H9 (cell line): ENCODE data around the gene LIMS4. TPM values are rescaled to one million over a fixed set of nuclear protein-coding genes. Genes with fewer than 3 reads are reported as not detected.
"Not testable (repeated sequence)": the region's sequence is repeated elsewhere in the genome, so short reads cannot be mapped to it uniquely, and the experiment has no call there.

Experiments
- DNase-seq: peaks from one replicate; pipeline ENCODE4 v3.0.0-alpha.2; 2017
- H2AFZ ChIP-seq: one replicate; pipeline ENCODE4 v1.6.1; 2013; ENCODE audit warnings: mild to moderate bottlenecking, low read length, control low read depth, moderate library complexity
- H2AK5ac ChIP-seq: 2 replicates; pipeline ENCODE4 v1.6.1; 2013; ENCODE audit warnings: low read length, control low read depth, mixed read lengths; ENCODE audit not compliant: insufficient read length
- H2BK120ac ChIP-seq: one replicate; pipeline ENCODE4 v1.6.1; 2013; ENCODE audit warnings: low read depth, mild to moderate bottlenecking, low read length, control low read depth, inconsistent platforms; ENCODE audit not compliant: poor library complexity, severe bottlenecking
- H2BK12ac ChIP-seq: 2 replicates; pipeline ENCODE4 v1.6.1; 2013; ENCODE audit warnings: low read length, control low read depth, mixed read lengths, low read depth; ENCODE audit not compliant: insufficient read length
- H2BK15ac ChIP-seq: 2 replicates; pipeline ENCODE4 v1.6.1; 2013; ENCODE audit warnings: low read depth, low read length, control low read depth
- H2BK20ac ChIP-seq: one replicate; pipeline ENCODE4 v1.6.1; 2013; ENCODE audit warnings: low read depth, mild to moderate bottlenecking, low read length, control low read depth, inconsistent platforms; ENCODE audit not compliant: poor library complexity, severe bottlenecking
- H2BK5ac ChIP-seq: 2 replicates; pipeline ENCODE4 v1.6.1; 2013; ENCODE audit warnings: low read length, control low read depth, mixed read lengths; ENCODE audit not compliant: insufficient read length
- H3K14ac ChIP-seq: 2 replicates; pipeline ENCODE4 v1.6.1; 2013; ENCODE audit warnings: low read length, control low read depth; ENCODE audit not compliant: insufficient read depth
- H3K18ac ChIP-seq: 2 replicates; pipeline ENCODE4 v1.6.1; 2013; ENCODE audit warnings: low read depth, mild to moderate bottlenecking, mixed read lengths, low read length, control low read depth; ENCODE audit not compliant: insufficient read length
- H3K23ac ChIP-seq: 2 replicates; pipeline ENCODE4 v1.6.1; 2013; ENCODE audit warnings: low read length, control low read depth, mixed read lengths, low read depth; ENCODE audit not compliant: insufficient read length
- H3K23me2 ChIP-seq: 2 replicates; pipeline ENCODE4 v1.6.1; 2013; ENCODE audit warnings: low read depth, mild to moderate bottlenecking, mixed read lengths, low read length, control low read depth; ENCODE audit not compliant: insufficient read length, poor library complexity, severe bottlenecking
- H3K27ac ChIP-seq: 2 replicates; pipeline ENCODE4 v1.5.1; 2013; ENCODE audit warnings: low read length, control low read depth, mixed read lengths, low read depth; ENCODE audit not compliant: insufficient read length
- H3K27me3 ChIP-seq: 2 replicates; pipeline ENCODE4 v1.6.1; 2013; ENCODE audit warnings: low read length, control low read depth, inconsistent platforms; ENCODE audit not compliant: insufficient read depth
- H3K4ac ChIP-seq: 2 replicates; pipeline ENCODE4 v1.6.1; 2013; ENCODE audit warnings: low read depth, mild to moderate bottlenecking, control low read depth, inconsistent platforms, low read length, moderate library complexity
- H3K4me1 ChIP-seq: 2 replicates; pipeline ENCODE4 v1.6.1; 2013; ENCODE audit warnings: low read length, control low read depth, inconsistent platforms; ENCODE audit not compliant: insufficient read depth
- H3K4me2 ChIP-seq: 2 replicates; pipeline ENCODE4 v1.6.1; 2013; ENCODE audit warnings: low read length, control low read depth, mixed read lengths; ENCODE audit not compliant: insufficient read length, insufficient read depth
- H3K56ac ChIP-seq: 2 replicates; pipeline ENCODE4 v1.6.1; 2013; ENCODE audit warnings: low read depth, mild to moderate bottlenecking, mixed read lengths, low read length, control low read depth; ENCODE audit not compliant: insufficient read length
- H3K79me1 ChIP-seq: 2 replicates; pipeline ENCODE4 v1.6.1; 2013; ENCODE audit warnings: low read depth, mild to moderate bottlenecking, moderate library complexity, low read length, control low read depth, inconsistent platforms; ENCODE audit not compliant: insufficient read depth, poor library complexity, severe bottlenecking
- H3K79me2 ChIP-seq: 2 replicates; pipeline ENCODE4 v1.6.1; 2013; ENCODE audit warnings: low read length, control low read depth, inconsistent platforms; ENCODE audit not compliant: insufficient read depth
- H3K9ac ChIP-seq: 2 replicates; pipeline ENCODE4 v1.6.1; 2013; ENCODE audit warnings: low read length, control low read depth, mixed read lengths; ENCODE audit not compliant: insufficient read length; ENCODE audit errors: extremely low read depth
- H3K9me3 ChIP-seq: one replicate; pipeline ENCODE4 v1.6.1; 2013; ENCODE audit warnings: low read depth, low read length, inconsistent platforms; ENCODE audit not compliant: control insufficient read depth
- H3T11ph ChIP-seq: one replicate; pipeline ENCODE4 v1.6.1; 2013; ENCODE audit warnings: mild to moderate bottlenecking, low read length, control low read depth, inconsistent platforms
- H4K20me1 ChIP-seq: one replicate; pipeline ENCODE4 v1.6.1; 2013; ENCODE audit not compliant: control insufficient read depth, insufficient read length, insufficient read depth
- H4K5ac ChIP-seq: 2 replicates; pipeline ENCODE4 v1.6.1; 2013; ENCODE audit warnings: low read depth, mild to moderate bottlenecking, mixed read lengths, low read length, control low read depth; ENCODE audit not compliant: insufficient read length
- H4K8ac ChIP-seq: replicated peaks from 2 replicates; pipeline ENCODE4 v1.6.1; 2013; ENCODE audit warnings: low read length, control low read depth, mixed read lengths, low read depth; ENCODE audit not compliant: insufficient read length
- H4K91ac ChIP-seq: 2 replicates; pipeline ENCODE4 v1.6.1; 2013; ENCODE audit warnings: low read depth, mild to moderate bottlenecking, moderate library complexity, mixed read lengths, low read length, control low read depth; ENCODE audit not compliant: insufficient read length
- H3K27ac Mint-ChIP-seq, 3 experiments: 2 replicates in 2 of 3; 3 replicates in 1 of 3; pipeline ENCODE4 v1.8.0; 2020 to 2021; ENCODE audit warnings: mixed read lengths in 3 of 3, mild to moderate bottlenecking in 1 of 3, moderate library complexity in 1 of 3
- H3K27me3 Mint-ChIP-seq: 2 replicates; pipeline ENCODE4 v1.8.0; 2021; ENCODE audit warnings: low read depth, mild to moderate bottlenecking, moderate library complexity, mixed read lengths
- H3K36me3 Mint-ChIP-seq, 3 experiments: 2 replicates in 2 of 3; 3 replicates in 1 of 3; pipeline ENCODE4 v1.8.0; 2020 to 2021; ENCODE audit warnings: low read depth in 3 of 3, mixed read lengths in 3 of 3; ENCODE audit not compliant: insufficient read depth in 1 of 3
- H3K4me1 Mint-ChIP-seq, 2 experiments: 2 replicates each; pipeline ENCODE4 v1.8.0; 2020; ENCODE audit warnings: mixed read lengths in 2 of 2
- H3K4me3 Mint-ChIP-seq, 2 experiments: 2 replicates in 1 of 2; 3 replicates in 1 of 2; pipeline ENCODE4 v1.8.0; 2020 to 2021; ENCODE audit warnings: mild to moderate bottlenecking in 2 of 2, mixed read lengths in 2 of 2, moderate library complexity in 1 of 2
- H3K9me3 Mint-ChIP-seq, 2 experiments: 2 replicates in 1 of 2; 3 replicates in 1 of 2; pipeline ENCODE4 v1.8.0; 2020; ENCODE audit warnings: mild to moderate bottlenecking in 2 of 2, mixed read lengths in 2 of 2, moderate library complexity in 1 of 2
- WGBS: extraction: QIAGEN DNeasy Blood & Tissue Kit; methylation state at CpG from one replicate; pipeline ENCODE4 v1.1.7; 2013; ENCODE audit warnings: missing lambda C conversion rate, low lambda C conversion rate, mixed read lengths; ENCODE audit not compliant: insufficient read length; ENCODE audit errors: extremely low coverage; 5-methylcytosine and 5-hydroxymethylcytosine counted together
- total RNA-seq: library from RNA; stranded (reverse); gene quantifications from 2 replicates; pipeline ENCODE4 v1.2.1, GENCODE V29; 2021

Gene LIMS4
- total RNA-seq, 1 experiment from 2014 or later, result 0.55 TPM

DNA sequence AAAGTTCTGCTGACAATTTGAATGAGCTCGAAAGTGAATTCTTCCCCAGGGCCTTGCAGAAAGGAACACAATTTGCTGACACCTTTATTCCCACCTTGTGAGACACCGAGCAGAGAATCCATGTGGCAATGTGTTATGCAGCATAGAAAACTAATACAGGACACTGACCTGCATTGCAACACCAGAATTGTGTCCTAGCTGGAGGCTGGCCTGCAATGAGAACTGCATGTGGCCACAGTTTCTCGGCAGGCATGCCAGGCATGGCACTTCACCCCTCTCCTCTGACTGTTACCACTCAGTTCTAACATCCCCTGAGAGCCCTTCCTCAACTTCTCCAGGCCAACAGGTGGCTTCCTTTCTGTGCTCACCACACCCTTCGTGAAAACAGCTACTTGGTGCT is 46.9 kb downstream of the LIMS4 start:
- WGBS, result no CpG with 5 or more reads among the region's 4 CpGs
- not testable (repeated sequence) for H2AK5ac ChIP-seq, H3K14ac ChIP-seq, H3K18ac ChIP-seq, H2BK5ac ChIP-seq, H3K27ac ChIP-seq, H3T11ph ChIP-seq, DNase-seq, H3K56ac ChIP-seq, H3K9me3 ChIP-seq, H3K23ac ChIP-seq, H4K91ac ChIP-seq, H3K79me2 ChIP-seq, H3K9ac ChIP-seq, H3K4me1 ChIP-seq, H3K4ac ChIP-seq, H2BK20ac ChIP-seq, H2BK15ac ChIP-seq, H3K4me1 Mint-ChIP-seq, H3K27ac Mint-ChIP-seq, H4K8ac ChIP-seq, H3K36me3 Mint-ChIP-seq, H2AFZ ChIP-seq, H3K27me3 ChIP-seq, H2BK12ac ChIP-seq, H2BK120ac ChIP-seq, H4K5ac ChIP-seq, H3K23me2 ChIP-seq, H3K79me1 ChIP-seq, H3K9me3 Mint-ChIP-seq, H4K20me1 ChIP-seq, H3K4me3 Mint-ChIP-seq, H3K4me2 ChIP-seq, H3K27me3 Mint-ChIP-seq

DNA sequence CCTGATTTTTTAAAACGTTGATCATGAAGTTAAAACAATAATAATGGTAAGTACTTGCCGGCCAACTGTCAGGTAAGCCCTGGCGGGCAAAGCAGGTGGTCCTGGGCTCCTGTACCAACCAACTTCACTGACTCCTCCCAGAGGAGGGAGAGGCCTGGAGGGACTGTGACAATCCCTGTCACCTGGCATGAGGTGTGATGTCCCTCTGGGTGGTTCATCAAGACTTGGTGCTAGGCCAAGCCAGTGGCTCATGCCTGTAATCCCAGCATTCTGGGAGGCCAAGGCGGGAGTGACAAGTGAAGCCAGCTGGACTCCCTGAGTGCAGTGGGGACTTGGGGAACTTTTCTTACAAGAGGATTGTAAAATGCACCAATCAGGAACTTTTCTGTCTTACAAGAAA is 48.2 kb downstream of the LIMS4 start:
- not testable (repeated sequence) for H3T11ph ChIP-seq, H3K4me3 Mint-ChIP-seq, H3K4me2 ChIP-seq, H3K9ac ChIP-seq, H2BK120ac ChIP-seq, H3K4ac ChIP-seq, H2AK5ac ChIP-seq, H3K14ac ChIP-seq, H2BK12ac ChIP-seq, DNase-seq, H3K27me3 ChIP-seq, H2BK20ac ChIP-seq, H4K91ac ChIP-seq, H3K27ac ChIP-seq, H2BK15ac ChIP-seq, H3K23ac ChIP-seq, H4K5ac ChIP-seq, H3K23me2 ChIP-seq, H3K4me1 Mint-ChIP-seq, H4K20me1 ChIP-seq, H3K79me2 ChIP-seq, H3K9me3 ChIP-seq, H3K56ac ChIP-seq, H3K27me3 Mint-ChIP-seq, H3K4me1 ChIP-seq, H3K36me3 Mint-ChIP-seq, H2AFZ ChIP-seq, H3K79me1 ChIP-seq, H2BK5ac ChIP-seq, H4K8ac ChIP-seq, H3K9me3 Mint-ChIP-seq, H3K27ac Mint-ChIP-seq, H3K18ac ChIP-seq
- WGBS, result no CpG with 5 or more reads among the region's 4 CpGs
